ENCODE results near the gene ADARB1. TPM values are rescaled to one million over a fixed set of nuclear protein-coding genes. Genes with fewer than 3 reads are reported as not detected.
A peak's percentile ranks its signal among the peaks of the same experiment; 100 is the strongest.

The ADARB1 gene
- total RNA-seq, 1 donor from 2014 or later = 25.8 TPM

GRCh38 chr21:45075596-45076244, 1.3 kb downstream of the ADARB1 start:
- FAIRE-seq (peak; percentile 50), DNase-seq (ENCODE audit: low read depth) (no peak)
- peak overlapping the region; percentile 77 for H3K9ac ChIP-seq (ENCODE audit: low read length)
- no peak for TF ChIP-seq CTCF (IDR thresholded peaks at IDR 0.05; ENCODE audit: insufficient read depth, low read depth, low read length)
- Mint-ChIP-seq H3K9me3 (ENCODE audit: unreplicated experiment) (no peaks in the 10 kb centered on the region), H3K27ac (ENCODE audit: unreplicated experiment) (peak overlapping the region; percentile 81), H3K4me1 (ENCODE audit: low read depth, unreplicated experiment) (peaks cover 19% of the 10 kb centered on the region), H3K4me3 (ENCODE audit: unreplicated experiment) (peak overlapping the region; percentile 93), H3K27me3 (ENCODE audit: low read depth, unreplicated experiment) (peaks cover 3% of the 10 kb centered on the region), H3K36me3 (ENCODE audit: low read depth, unreplicated experiment) (peaks cover 2% of the 10 kb centered on the region)
- peaks cover 52% of the 10 kb centered on the region for H3K79me2 ChIP-seq (ENCODE audit: insufficient read depth, low read length)
- H3K4me2 ChIP-seq (ENCODE audit: low read length) = peak overlapping the region; percentile 93
- peaks cover 35% of the 10 kb centered on the region for H4K20me1 ChIP-seq (ENCODE audit: insufficient read depth, low read length)
- no peaks in the 10 kb centered on the region for H3K9me3 ChIP-seq (ENCODE audit: insufficient read depth, low read depth, low read length)
- H3K27ac ChIP-seq (ENCODE audit: low read depth, low read length) = no peak overlapping the region
- peak overlapping the region; percentile 82 for H2AFZ ChIP-seq (ENCODE audit: low read depth, low read length)
- no peaks in the 10 kb centered on the region for H3K27me3 ChIP-seq (ENCODE audit: insufficient read depth, low read length)
- no peaks in the 10 kb centered on the region for H3K36me3 ChIP-seq (ENCODE audit: insufficient read depth, low read length)
- peak overlapping the region; percentile 73 for H3K4me3 ChIP-seq (ENCODE audit: insufficient read depth, low read depth, low read length)
- H3K4me1 ChIP-seq (ENCODE audit: insufficient read depth, low read length) = peaks cover 6% of the 10 kb centered on the region

- Mint-ChIP-seq H3K36me3 (ENCODE audit: low read depth, unreplicated experiment) (peaks cover 2% of the 10 kb centered on the region), H3K27me3 (ENCODE audit: low read depth, unreplicated experiment) (peaks cover 3% of the 10 kb centered on the region), H3K9me3 (ENCODE audit: unreplicated experiment) (no peaks in the 10 kb centered on the region), H3K27ac (ENCODE audit: unreplicated experiment) (peak overlapping the region; percentile 1), H3K4me3 (ENCODE audit: unreplicated experiment) (peak overlapping the region; percentile 93), H3K4me1 (ENCODE audit: low read depth, unreplicated experiment) (peaks cover 24% of the 10 kb centered on the region)
- FAIRE-seq (peak; percentile 37), DNase-seq (ENCODE audit: low read depth) (no peak)
- Histone ChIP-seq H3K27ac (ENCODE audit: low read depth, low read length) (no peak overlapping the region), H3K9ac (ENCODE audit: low read length) (no peak overlapping the region), H3K9me3 (ENCODE audit: insufficient read depth, low read depth, low read length) (no peaks in the 10 kb centered on the region), H3K27me3 (ENCODE audit: insufficient read depth, low read length) (no peaks in the 10 kb centered on the region), H2AFZ (ENCODE audit: low read depth, low read length) (no peak overlapping the region), H3K4me3 (ENCODE audit: insufficient read depth, low read depth, low read length) (peak overlapping the region; percentile 73), H3K36me3 (ENCODE audit: insufficient read depth, low read length) (no peaks in the 10 kb centered on the region), H4K20me1 (ENCODE audit: insufficient read depth, low read length) (peaks cover 37% of the 10 kb centered on the region), H3K4me2 (ENCODE audit: low read length) (peak overlapping the region; percentile 93), H3K79me2 (ENCODE audit: insufficient read depth, low read length) (peaks cover 52% of the 10 kb centered on the region), H3K4me1 (ENCODE audit: insufficient read depth, low read length) (peaks cover 12% of the 10 kb centered on the region)
- no peak for TF ChIP-seq CTCF (IDR thresholded peaks at IDR 0.05; ENCODE audit: insufficient read depth, low read depth, low read length)
- no peak for TF ChIP-seq EZH2 (IDR thresholded peaks at IDR 0.05; ENCODE audit: insufficient read depth, low read length)
Observed at GRCh38 chr21:45076245-45076711, 1.9 kb downstream of the ADARB1 start.

GRCh38 chr21:45078371-45078770, 4.0 kb downstream of the ADARB1 start:
- Histone ChIP-seq H3K36me3 (ENCODE audit: insufficient read depth, low read length) (no peaks in the 10 kb centered on the region), H3K9me3 (ENCODE audit: insufficient read depth, low read depth, low read length) (no peaks in the 10 kb centered on the region), H4K20me1 (ENCODE audit: insufficient read depth, low read length) (peaks cover 52% of the 10 kb centered on the region), H3K4me3 (ENCODE audit: insufficient read depth, low read depth, low read length) (no peak overlapping the region), H3K79me2 (ENCODE audit: insufficient read depth, low read length) (peaks cover 68% of the 10 kb centered on the region), H2AFZ (ENCODE audit: low read depth, low read length) (no peak overlapping the region), H3K27me3 (ENCODE audit: insufficient read depth, low read length) (no peaks in the 10 kb centered on the region), H3K27ac (ENCODE audit: low read depth, low read length) (no peak overlapping the region), H3K9ac (ENCODE audit: low read length) (no peak overlapping the region), H3K4me2 (ENCODE audit: low read length) (no peak overlapping the region), H3K4me1 (ENCODE audit: insufficient read depth, low read length) (peaks cover 16% of the 10 kb centered on the region)
- no peak for DNase-seq (ENCODE audit: low read depth)
- no peak overlapping the region for H3K27ac Mint-ChIP-seq (ENCODE audit: unreplicated experiment)
- H3K9me3 Mint-ChIP-seq (ENCODE audit: unreplicated experiment) = no peaks in the 10 kb centered on the region
- peak overlapping the region; percentile 5 for H3K4me3 Mint-ChIP-seq (ENCODE audit: unreplicated experiment)
- peaks cover 3% of the 10 kb centered on the region for H3K27me3 Mint-ChIP-seq (ENCODE audit: low read depth, unreplicated experiment)
- no peak for FAIRE-seq
- no peak for TF ChIP-seq EZH2 (IDR thresholded peaks at IDR 0.05; ENCODE audit: insufficient read depth, low read length)
- TF ChIP-seq CTCF (IDR thresholded peaks at IDR 0.05; ENCODE audit: insufficient read depth, low read depth, low read length) = no peak
- peaks cover 8% of the 10 kb centered on the region for H3K36me3 Mint-ChIP-seq (ENCODE audit: low read depth, unreplicated experiment)
- peaks cover 29% of the 10 kb centered on the region for H3K4me1 Mint-ChIP-seq (ENCODE audit: low read depth, unreplicated experiment)

All from astrocyte (in vitro differentiated cells and primary cell).